Upper lobe of left lung (tissue), 6 donors: ENCODE measurements around the gene CCDC110. TPM values are rescaled to one million over a fixed set of nuclear protein-coding genes. Genes with fewer than 3 reads are reported as not detected.

Experiments used
- ATAC-seq, 2 donors: fragments of 200-7000 bp; cut with Tn5 transposase; one replicate each; pipeline ENCODE4 v1.9.1; 2022; ENCODE audit warnings: mild to moderate bottlenecking in 2 of 2, moderate library complexity in 2 of 2; ENCODE audit not compliant: low FRiP score in 2 of 2
- DNase-seq, 2 donors: peaks; one replicate each; pipeline ENCODE4 v3.0.0-alpha.2; 2019 to 2020
- H3K27ac ChIP-seq, 4 donors: fragments of 200-600 bp; sonication (generic); one replicate each; pipeline ENCODE4 v1.5.1; 2016 to 2019
- H3K27me3 ChIP-seq, 4 donors: fragments of 200-600 bp; sonication (generic); one replicate each; pipeline ENCODE4 v1.5.1; 2017 to 2019
- H3K36me3 ChIP-seq, 4 donors: fragments of 200-600 bp; sonication (generic); one replicate each; pipeline ENCODE4 v1.5.1; 2016 to 2019
- H3K4me1 ChIP-seq, 4 donors: fragments of 200-600 bp; sonication (generic); one replicate each; pipeline ENCODE4 v1.5.1; 2018 to 2019
- H3K4me3 ChIP-seq, 4 donors: fragments of 200-600 bp; sonication (generic); one replicate each; pipeline ENCODE4 v1.5.1; 2017 to 2019; ENCODE audit warnings: mild to moderate bottlenecking in 2 of 4, moderate library complexity in 1 of 4
- H3K9me3 ChIP-seq, 4 donors: fragments of 200-600 bp; sonication (generic); one replicate each; pipeline ENCODE4 v1.5.1; 2018 to 2019
- CTCF ChIP-seq, 6 experiments: fragments of 450-650 bp in 4 of 6; fragments of 200-600 bp in 2 of 6; sonication (generic) in 2 of 6; IDR thresholded peaks; one replicate each; pipeline ENCODE4 v1.5.1; 2016 to 2019; ENCODE audit warnings: antibody characterized with exemption in 6 of 6
- EP300 ChIP-seq, 4 donors: sonication (generic); formaldehyde crosslinking; IDR thresholded peaks; one replicate each; pipeline ENCODE4 v1.5.1; 2017; ENCODE audit warnings: antibody characterized with exemption in 4 of 4, control low read depth in 2 of 4
- POLR2A ChIP-seq, 4 donors: fragments of 450-650 bp; IDR thresholded peaks; one replicate each; pipeline ENCODE4 v1.5.1; 2016 to 2017; ENCODE audit warnings: antibody characterized with exemption in 4 of 4, mild to moderate bottlenecking in 2 of 4
- POLR2AphosphoS5 ChIP-seq, 2 donors: sonication (generic); formaldehyde crosslinking; IDR thresholded peaks; one replicate each; pipeline ENCODE4 v1.5.1; 2017; ENCODE audit warnings: antibody characterized with exemption in 2 of 2
- WGBS, 2 donors: methylation state at CpG; one replicate each; pipeline ENCODE4 v1.1.5; 2017 to 2018; 5-methylcytosine and 5-hydroxymethylcytosine counted together
- total RNA-seq, 6 donors: library from RNA; depleted of rRNA in 4 of 6; stranded (reverse); fragments of >200 nt in 4 of 6; gene quantifications; one replicate each; pipeline versions ENCODE4 v1.1.0 to v1.2.1, GENCODE V29; 2016 to 2021
- donor health status: DM: no; HTN: no; CAD: no; lungs with moderate emphysema.
- donor health status: DM: no; HTN: yes; CAD: no; lungs with severe emphysema.

Gene CCDC110
- total RNA-seq, 6 donors from 2014 or later = 0.15 to 0.79 (median 0.48) TPM; not detected in 2

- Histone ChIP-seq H3K9me3 (peaks cover 0 to 7% (median 0%) of the 10 kb centered on the region in 4 donors), H3K36me3 (peaks cover 0 to 14% (median 2%) of the 10 kb centered on the region in 4 donors), H3K4me1 (no peaks in the 10 kb centered on the region), H3K4me3 (no peak overlapping the region), H3K27ac (no peak overlapping the region), H3K27me3 (no peaks in the 10 kb centered on the region)
- no peak for TF ChIP-seq EP300 (IDR thresholded peaks at IDR 0.05)
- no peak for TF ChIP-seq POLR2A (IDR thresholded peaks at IDR 0.05)
- TF ChIP-seq POLR2AphosphoS5 (IDR thresholded peaks at IDR 0.05) = no peak
- no peak for TF ChIP-seq CTCF (IDR thresholded peaks at IDR 0.05)
- WGBS, 2 donors = 80 to 96% methylated on average over 11 of the region's 11 CpGs
- no peak for ATAC-seq
- DNase-seq = no peak
Observed at GRCh38 chr4:185502386-185502785, 30.9 kb upstream of the CCDC110 start.

GRCh38 chr4:185500576-185500975 is 29.0 kb upstream of the CCDC110 start:
- ATAC-seq (no peak), DNase-seq (no peak)
- no peak for TF ChIP-seq EP300 (IDR thresholded peaks at IDR 0.05)
- no peak for TF ChIP-seq POLR2A (IDR thresholded peaks at IDR 0.05)
- no peak for TF ChIP-seq CTCF (IDR thresholded peaks at IDR 0.05)
- TF ChIP-seq POLR2AphosphoS5 (IDR thresholded peaks at IDR 0.05) = no peak
- WGBS, 2 donors = 41 to 57% methylated on average over 1 of the region's 1 CpG
- H3K4me3 ChIP-seq = no peak overlapping the region
- H3K4me1 ChIP-seq = no peaks in the 10 kb centered on the region
- H3K9me3 ChIP-seq = peaks cover 0 to 7% (median 0%) of the 10 kb centered on the region in 4 donors
- H3K27ac ChIP-seq = no peak overlapping the region
- no peaks in the 10 kb centered on the region for H3K27me3 ChIP-seq
- peaks cover 0 to 14% (median 2%) of the 10 kb centered on the region in 4 donors for H3K36me3 ChIP-seq

- no peaks in the 10 kb centered on the region for H3K27me3 ChIP-seq
- peaks cover 0 to 7% (median 0%) of the 10 kb centered on the region in 4 donors for H3K9me3 ChIP-seq
- WGBS, 2 donors = 94 to 97% methylated on average over 5 to 9 of the region's 9 CpGs
- no peaks in the 10 kb centered on the region for H3K4me1 ChIP-seq
- H3K27ac ChIP-seq = no peak overlapping the region
- no peak for TF ChIP-seq POLR2A (IDR thresholded peaks at IDR 0.05)
- TF ChIP-seq EP300 (IDR thresholded peaks at IDR 0.05) = no peak
- no peak for TF ChIP-seq POLR2AphosphoS5 (IDR thresholded peaks at IDR 0.05)
- no peak for TF ChIP-seq CTCF (IDR thresholded peaks at IDR 0.05)
- no peak overlapping the region for H3K4me3 ChIP-seq
- ATAC-seq = peak in 1 of 2 donors; percentile 7
- H3K36me3 ChIP-seq = peaks cover 0 to 14% (median 2%) of the 10 kb centered on the region in 4 donors
- DNase-seq = peak in 1 of 2 donors; percentile 44
Observed at GRCh38 chr4:185500035-185500434, 28.5 kb upstream of the CCDC110 start.

DNA sequence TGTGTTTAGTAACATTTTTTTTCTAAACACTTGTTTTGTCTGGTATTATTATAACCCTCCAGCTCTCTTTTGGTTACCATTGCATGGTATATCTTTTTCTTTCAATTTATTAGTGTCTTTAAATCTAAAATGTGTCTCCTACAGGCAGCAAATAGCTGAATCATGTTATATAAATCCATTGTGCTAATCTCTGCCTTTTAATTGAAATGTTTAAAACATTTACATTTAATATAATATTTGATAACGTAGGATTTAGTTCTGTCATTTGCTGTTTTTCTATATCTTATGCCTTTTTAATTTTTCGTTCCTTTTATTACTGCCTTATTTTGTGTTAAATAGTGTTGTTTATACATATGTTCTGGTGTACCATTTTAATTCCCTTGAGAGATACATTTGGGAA is 17.1 kb upstream of the CCDC110 start:
- ATAC-seq (no peak), DNase-seq (no peak)
- Histone ChIP-seq H3K4me3 (no peak overlapping the region), H3K36me3 (no peaks in the 10 kb centered on the region), H3K4me1 (no peaks in the 10 kb centered on the region), H3K27me3 (no peaks in the 10 kb centered on the region), H3K9me3 (peaks cover 0 to 7% (median 3%) of the 10 kb centered on the region in 4 donors), H3K27ac (no peak overlapping the region)
- 85 to 92% methylated on average over 2 of the region's 2 CpGs for WGBS, 2 donors
- TF ChIP-seq POLR2A (IDR thresholded peaks at IDR 0.05) = no peak
- no peak for TF ChIP-seq EP300 (IDR thresholded peaks at IDR 0.05)
- TF ChIP-seq POLR2AphosphoS5 (IDR thresholded peaks at IDR 0.05) = no peak
- no peak for TF ChIP-seq CTCF (IDR thresholded peaks at IDR 0.05)

- ATAC-seq (no peak), DNase-seq (no peak)
- no peaks in the 10 kb centered on the region for H3K4me1 ChIP-seq
- no peaks in the 10 kb centered on the region for H3K9me3 ChIP-seq
- WGBS, 2 donors = 81 to 90% methylated on average over 2 of the region's 2 CpGs
- TF ChIP-seq EP300 (IDR thresholded peaks at IDR 0.05) (no peak), CTCF (IDR thresholded peaks at IDR 0.05) (no peak)
- no peaks in the 10 kb centered on the region for H3K27me3 ChIP-seq
- H3K4me3 ChIP-seq = no peak overlapping the region
- H3K36me3 ChIP-seq = no peaks in the 10 kb centered on the region
- H3K27ac ChIP-seq = no peak overlapping the region
Observed at GRCh38 chr4:185481401-185481800, 9.9 kb upstream of the CCDC110 start.
